Astrocyte of the hippocampus (primary cell): ENCODE results near the gene GPR17.

ENCODE experiments used
- DNase-seq: peaks from one replicate; pipeline ENCODE4 v3.0.0; 2011; ENCODE audit warnings: low read depth, low spot score

GPR17 gene

DNA sequence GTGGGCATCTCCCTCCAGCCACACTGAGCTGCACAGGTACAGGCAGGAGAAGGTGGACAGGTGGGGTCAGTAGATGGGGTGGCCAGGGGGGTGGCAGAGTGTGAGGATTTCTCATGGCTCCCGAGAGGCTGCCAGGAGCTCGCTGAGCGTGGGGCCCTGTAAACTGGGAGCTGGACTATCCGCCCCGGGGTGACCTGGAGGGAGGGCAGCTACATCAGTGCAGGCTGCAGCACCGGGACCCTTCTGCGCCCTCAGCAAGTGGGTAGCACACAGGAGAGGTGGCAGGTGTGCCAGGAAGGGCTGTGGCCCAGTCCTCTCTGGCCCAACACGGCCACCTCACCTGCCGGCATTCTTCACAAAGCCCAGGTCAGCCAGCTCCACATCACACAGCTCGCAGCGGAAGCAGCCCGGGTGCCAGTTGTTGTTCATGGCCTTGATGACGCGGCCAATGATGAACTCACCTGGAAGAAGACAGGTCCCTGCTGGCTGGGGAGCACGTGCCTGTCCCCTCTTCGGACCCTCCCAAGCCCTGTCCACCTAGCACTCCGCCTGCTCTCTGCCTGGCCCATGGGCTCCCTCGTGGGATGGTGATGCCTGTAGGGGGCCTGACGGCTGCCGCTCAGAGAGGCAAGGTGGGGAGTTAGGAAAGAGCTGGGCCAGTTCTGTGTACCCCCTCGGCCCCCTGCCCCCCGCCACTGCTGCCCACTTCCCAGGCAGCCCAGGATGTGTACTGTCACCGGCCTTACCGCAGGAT is 8.3 kb downstream of the GPR17 start:
- no peak for DNase-seq

- DNase-seq, result no peak
These were observed 8.9 kb downstream of the GPR17 start for GRCh38 chr2:127654838-127655175.

DNA sequence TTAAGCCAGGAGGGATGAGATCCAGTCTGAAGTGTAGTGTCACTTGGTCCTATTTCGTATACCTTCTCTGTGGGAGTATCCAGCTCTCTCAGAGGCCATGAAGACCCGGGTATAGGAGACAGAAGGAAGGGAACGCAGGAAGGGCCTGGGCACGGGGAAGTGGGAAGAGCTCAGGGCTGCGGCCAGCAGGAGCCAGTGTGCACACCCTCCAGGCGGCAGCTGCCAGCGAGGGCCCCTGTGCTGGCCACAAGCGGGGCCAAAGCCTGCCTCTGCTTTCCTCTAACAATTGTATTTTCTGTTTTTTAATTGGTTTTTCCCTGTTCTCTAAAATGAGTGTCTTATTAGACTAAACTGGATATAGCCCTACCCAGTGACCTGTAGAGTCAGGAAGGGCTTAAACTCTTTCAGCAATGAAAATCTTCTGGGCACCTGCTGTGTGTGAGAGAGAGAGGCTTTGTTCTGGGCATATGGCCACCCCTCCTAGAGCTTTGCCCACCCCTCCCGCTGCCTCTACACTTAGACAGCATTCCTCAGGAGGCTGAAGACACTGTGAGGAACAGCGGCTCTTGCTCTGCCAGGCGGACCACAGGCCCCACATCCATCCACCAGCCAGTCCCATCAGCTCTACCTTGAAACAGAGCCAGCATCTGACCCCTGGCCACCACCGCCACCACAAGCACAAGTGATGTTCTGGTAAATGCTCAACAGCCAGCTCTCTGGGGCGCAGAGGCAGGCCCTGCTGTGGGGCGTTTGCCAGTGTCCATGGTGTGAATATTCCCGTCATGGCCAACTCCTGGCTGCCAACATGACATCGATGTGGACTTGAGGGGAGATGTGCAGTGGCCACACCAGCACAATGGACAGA is 9.5 kb downstream of the GPR17 start:
- no peak for DNase-seq

- no peak for DNase-seq
These were observed 10.7 kb downstream of the GPR17 start for GRCh38 chr2:127656569-127657231.

DNA sequence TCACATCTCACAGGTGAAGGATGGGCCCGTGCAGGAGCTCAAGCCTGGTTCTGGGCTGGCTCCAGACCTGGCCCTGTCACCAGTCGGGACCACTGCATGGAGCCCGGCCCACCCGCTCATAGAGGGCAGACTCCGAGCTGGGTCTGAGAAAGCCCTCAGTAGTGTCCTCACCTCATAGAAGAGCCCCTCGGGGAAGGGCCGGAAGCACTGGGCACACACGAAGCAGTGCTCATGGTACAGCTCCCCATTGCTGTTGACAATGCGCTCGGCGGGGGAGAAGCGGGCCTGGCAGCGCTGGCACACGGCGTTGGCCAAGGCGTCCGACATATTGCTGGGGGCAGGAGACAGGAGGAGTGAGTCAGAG is 11.3 kb downstream of the GPR17 start:
- DNase-seq, result no peak

- DNase-seq, result no peak
These were observed 12.2 kb downstream of the GPR17 start for GRCh38 chr2:127658146-127658545.

- no peak for DNase-seq
These were observed 12.9 kb downstream of the GPR17 start for GRCh38 chr2:127658641-127659407.

- no peak for DNase-seq
These were observed 13.7 kb downstream of the GPR17 start for GRCh38 chr2:127659408-127660290.

DNA sequence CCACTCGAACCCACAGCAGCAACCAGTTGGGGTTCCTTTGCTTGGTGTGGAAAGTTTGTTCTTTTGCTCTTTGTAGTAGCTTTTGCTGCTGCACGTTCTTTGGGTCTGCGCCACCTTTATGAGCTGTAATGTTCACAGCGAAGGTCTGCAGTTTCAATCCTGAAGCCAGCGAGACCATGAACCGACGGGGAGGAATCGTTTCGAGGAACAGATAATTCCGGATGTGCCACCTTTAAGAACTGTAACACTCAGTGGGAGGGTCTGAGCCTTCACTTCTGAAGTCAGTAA is 14.3 kb downstream of the GPR17 start:
- DNase-seq, result no peak

DNA sequence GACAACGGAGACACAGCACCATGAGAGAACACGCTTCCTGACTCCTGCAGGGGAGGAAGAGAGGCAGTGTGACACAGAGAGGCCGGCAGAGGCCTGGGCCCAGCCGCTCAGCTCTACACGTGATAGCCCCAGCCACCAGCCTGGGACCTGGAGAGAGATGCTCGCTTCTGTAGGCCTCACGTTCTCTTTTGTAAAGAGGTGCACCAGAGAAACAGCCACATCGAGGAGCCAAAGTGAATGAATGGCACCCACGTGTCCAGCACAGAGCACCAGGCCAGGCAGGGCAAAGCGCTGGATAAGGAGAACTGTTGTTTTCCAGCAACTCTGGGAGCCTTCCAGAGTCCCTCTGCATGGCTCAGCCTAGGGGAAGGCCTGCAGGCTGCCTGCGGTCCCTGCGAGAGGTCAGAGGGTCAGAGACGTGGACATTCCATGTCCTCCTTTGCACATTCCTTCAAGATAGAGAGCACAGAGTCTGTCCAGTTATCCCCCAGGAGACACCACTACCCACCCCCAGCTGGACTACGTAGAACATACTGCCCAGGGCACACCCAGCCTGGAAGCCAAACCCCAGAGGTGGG is 15.2 kb downstream of the GPR17 start:
- DNase-seq, result no peak

DNA sequence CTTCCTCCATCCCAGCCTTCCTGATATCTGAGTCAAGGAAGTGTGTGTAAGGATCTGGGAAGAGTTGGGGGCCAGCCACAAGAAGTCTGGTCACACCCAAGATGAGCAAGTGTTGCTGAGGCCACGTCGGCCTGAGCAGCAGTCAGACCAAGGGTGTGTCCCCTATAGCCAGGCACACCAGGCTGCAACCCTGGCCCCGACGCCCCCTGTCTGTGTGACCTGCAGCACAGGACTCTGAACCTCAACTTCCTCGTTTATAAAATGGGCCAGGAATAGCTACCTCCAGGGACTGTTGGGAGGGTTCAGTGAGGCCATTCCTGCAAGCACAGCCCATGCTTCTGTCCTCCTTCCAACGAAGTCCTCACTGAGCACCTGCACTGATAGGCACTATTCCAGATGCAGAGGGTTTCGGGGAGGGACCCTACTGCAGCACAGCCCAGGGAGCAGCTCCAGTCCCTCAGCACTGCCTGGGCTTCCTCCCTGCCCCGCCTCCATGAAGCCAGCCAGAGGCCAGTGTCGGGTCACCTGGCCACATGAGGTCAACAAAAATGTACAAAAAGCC is 16.1 kb downstream of the GPR17 start:
- DNase-seq, result no peak

- DNase-seq, result no peak
These were observed 17.1 kb downstream of the GPR17 start for GRCh38 chr2:127662937-127663565.

DNA sequence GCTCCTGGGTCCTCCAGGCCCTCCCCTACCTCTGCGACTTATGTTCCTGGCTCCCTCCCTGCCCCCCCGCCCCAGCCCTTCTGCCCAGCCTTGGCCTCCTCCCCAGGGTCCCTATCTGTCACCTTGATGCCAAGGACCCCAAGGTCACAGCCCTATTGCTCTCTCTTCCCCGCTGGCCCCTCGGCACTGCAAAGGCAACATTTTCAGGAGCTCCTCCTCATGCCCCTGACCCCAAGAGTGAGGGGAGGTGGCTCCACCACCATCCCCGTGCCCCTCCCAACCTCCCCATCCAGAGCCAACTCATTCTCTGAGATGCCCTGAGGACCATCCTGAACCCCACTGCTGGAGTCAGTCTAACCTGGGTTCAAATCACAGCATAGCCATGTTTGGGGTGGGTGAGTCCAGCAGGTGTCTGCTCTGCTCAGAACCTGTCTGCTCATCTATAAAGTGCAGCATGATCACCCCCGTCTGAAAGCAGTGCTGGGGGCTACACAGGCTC is 17.7 kb downstream of the GPR17 start:
- DNase-seq, result no peak

- no peak for DNase-seq
These were observed 18.3 kb downstream of the GPR17 start for GRCh38 chr2:127664065-127664894.

GRCh38 chr2:127664895-127665225 is 18.9 kb downstream of the GPR17 start:
- no peak for DNase-seq

DNA sequence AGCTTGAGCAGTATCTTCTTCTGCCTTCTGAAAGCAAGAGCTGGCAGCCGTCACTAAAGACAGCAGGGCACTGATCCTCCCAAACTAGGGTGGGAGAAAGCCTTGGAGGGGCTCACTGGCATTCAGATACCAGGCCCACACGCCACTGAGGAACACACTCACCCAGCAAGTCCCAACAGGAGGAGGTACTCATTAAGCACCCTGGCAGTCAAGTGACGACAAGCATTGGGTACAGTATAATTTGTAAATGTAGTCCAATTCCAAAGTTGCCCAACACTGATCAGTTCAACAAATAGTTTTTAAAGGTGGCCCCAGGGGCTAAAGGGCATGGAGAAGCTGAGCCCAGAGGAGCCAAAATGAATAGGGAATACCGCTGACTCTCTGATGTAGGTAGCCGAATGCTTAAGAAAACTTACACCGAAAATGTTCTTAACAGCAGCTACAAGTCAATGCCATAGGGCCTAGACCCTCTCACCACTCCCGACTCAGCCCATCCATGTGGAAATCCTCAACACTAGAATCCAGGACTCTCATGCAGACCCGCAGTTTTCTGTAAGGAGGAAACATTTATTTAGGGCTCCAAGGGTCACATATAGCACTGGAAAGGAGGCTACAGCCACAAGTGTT is 19.4 kb downstream of the GPR17 start:
- no peak for DNase-seq

DNA sequence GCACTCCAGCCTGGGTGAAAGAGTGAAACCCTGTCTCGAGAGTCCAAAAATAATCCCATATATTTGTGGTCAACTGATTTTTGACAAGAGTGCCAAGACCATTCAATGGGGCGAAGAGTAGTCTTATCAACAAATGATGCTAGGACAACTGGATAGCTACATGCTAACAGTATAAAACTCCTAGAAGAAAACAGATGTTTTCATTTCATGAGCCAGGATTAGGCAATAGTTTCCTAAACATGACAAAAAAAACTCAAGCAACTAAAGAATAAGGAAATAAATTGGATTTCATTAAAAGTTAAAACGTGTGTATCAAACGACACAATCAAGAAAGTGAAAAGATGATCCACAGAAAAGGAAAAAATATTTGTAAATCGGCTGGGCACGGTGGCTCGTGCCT is 23.1 kb downstream of the GPR17 start:
- DNase-seq, result no peak
